ENCODE data around the gene FCSK. TPM values are rescaled to one million over a fixed set of nuclear protein-coding genes. Genes with fewer than 3 reads are reported as not detected.

FCSK gene
- total and polyA plus RNA-seq, 2 of the 13 experiments (the other 11 are each of a cell fraction or from before 2014, with no cell fraction given): 9.1 to 19.2 TPM

DNA sequence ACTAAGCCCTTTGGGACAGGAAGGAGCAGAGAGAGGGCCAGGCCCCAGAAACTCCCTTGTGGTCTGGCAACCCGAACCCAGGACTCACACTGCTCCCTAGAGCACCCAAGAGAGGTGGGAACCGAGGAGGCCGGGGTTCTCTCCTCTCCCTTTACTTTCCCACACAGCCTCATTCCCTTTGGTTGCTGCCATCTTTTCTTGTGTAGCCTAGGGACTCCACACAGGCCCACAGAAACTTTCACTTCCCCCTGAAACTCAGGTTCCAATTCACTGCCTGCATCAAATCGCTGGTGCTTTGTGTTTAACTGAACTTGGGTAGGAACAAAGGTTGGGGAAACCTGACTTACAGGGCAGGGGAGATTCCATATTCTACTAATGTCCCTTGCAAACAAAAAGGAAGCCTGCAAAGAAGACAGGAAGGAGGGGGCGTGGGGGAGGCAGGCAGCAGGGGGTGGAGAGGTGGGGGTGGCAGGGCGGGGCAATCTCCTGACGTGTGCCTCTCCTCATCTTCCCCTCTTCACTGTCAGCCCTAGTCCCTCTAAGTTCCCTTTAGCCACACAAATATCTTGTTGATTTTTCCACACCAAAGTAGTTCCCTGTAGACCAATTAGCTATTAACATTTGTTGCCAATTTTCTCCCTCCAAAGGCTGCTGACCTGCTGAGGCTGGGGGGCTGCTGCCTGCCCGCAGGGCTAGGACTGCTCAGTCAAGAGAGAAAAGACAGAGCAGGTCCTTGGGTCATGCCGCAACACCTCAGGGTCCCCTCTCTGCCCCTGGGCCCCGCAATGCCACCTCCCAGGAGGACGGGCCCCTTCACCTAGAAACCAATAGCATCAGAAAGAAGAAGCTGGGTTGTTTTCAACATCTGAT, 23.5 kb upstream of the FCSK start (continued):
- TF ChIP-seq, protein P1, sequence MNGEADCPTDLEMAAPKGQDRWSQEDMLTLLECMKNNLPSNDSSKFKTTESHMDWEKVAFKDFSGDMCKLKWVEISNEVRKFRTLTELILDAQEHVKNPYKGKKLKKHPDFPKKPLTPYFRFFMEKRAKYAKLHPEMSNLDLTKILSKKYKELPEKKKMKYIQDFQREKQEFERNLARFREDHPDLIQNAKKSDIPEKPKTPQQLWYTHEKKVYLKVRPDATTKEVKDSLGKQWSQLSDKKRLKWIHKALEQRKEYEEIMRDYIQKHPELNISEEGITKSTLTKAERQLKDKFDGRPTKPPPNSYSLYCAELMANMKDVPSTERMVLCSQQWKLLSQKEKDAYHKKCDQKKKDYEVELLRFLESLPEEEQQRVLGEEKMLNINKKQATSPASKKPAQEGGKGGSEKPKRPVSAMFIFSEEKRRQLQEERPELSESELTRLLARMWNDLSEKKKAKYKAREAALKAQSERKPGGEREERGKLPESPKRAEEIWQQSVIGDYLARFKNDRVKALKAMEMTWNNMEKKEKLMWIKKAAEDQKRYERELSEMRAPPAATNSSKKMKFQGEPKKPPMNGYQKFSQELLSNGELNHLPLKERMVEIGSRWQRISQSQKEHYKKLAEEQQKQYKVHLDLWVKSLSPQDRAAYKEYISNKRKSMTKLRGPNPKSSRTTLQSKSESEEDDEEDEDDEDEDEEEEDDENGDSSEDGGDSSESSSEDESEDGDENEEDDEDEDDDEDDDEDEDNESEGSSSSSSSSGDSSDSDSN (CRISPR knock-in tag; IDR thresholded peaks at IDR 0.05): peak; percentile 17; the same call in 1 of the 2 replicates
- TF ChIP-seq ZBTB20 (CRISPR knock-in tag; IDR thresholded peaks at IDR 0.05; ENCODE audit: borderline replicate concordance, low read depth) (0 out of 2 replicates have a peak, but pooled peaks have one; percentile 20), DR1 (CRISPR knock-in tag; IDR thresholded peaks at IDR 0.05) (no peak), ZNF329 (CRISPR knock-in tag; IDR thresholded peaks at IDR 0.05; ENCODE audit: low read depth) (no peak), SNAI1 (CRISPR knock-in tag; IDR thresholded peaks at IDR 0.05; ENCODE audit: borderline replicate concordance) (no peak), MTA3 (CRISPR knock-in tag; IDR thresholded peaks at IDR 0.05) (no peak), ZNF441 (CRISPR knock-in tag; IDR thresholded peaks at IDR 0.05; ENCODE audit: borderline replicate concordance) (no peak), DMAP1 (CRISPR knock-in tag; IDR thresholded peaks at IDR 0.05) (peak; percentile 46; the same call in 1 of the 2 replicates)
- TF ChIP-seq, protein P2, sequence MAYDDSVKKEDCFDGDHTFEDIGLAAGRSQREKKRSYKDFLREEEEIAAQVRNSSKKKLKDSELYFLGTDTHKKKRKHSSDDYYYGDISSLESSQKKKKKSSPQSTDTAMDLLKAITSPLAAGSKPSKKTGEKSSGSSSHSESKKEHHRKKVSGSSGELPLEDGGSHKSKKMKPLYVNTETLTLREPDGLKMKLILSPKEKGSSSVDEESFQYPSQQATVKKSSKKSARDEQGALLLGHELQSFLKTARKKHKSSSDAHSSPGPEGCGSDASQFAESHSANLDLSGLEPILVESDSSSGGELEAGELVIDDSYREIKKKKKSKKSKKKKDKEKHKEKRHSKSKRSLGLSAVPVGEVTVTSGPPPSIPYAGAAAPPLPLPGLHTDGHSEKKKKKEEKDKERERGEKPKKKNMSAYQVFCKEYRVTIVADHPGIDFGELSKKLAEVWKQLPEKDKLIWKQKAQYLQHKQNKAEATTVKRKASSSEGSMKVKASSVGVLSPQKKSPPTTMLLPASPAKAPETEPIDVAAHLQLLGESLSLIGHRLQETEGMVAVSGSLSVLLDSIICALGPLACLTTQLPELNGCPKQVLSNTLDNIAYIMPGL (CRISPR knock-in tag; IDR thresholded peaks at IDR 0.05; ENCODE audit: borderline replicate concordance in 1 of 2, low read depth in 1 of 2): no peak
- TF ChIP-seq, protein P3, sequence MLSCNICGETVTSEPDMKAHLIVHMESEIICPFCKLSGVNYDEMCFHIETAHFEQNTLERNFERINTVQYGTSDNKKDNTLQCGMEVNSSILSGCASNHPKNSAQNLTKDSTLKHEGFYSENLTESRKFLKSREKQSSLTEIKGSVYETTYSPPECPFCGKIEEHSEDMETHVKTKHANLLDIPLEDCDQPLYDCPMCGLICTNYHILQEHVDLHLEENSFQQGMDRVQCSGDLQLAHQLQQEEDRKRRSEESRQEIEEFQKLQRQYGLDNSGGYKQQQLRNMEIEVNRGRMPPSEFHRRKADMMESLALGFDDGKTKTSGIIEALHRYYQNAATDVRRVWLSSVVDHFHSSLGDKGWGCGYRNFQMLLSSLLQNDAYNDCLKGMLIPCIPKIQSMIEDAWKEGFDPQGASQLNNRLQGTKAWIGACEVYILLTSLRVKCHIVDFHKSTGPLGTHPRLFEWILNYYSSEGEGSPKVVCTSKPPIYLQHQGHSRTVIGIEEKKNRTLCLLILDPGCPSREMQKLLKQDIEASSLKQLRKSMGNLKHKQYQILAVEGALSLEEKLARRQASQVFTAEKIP (CRISPR knock-in tag; IDR thresholded peaks at IDR 0.05; ENCODE audit: borderline replicate concordance): no peak
- TF ChIP-seq, protein P4, sequence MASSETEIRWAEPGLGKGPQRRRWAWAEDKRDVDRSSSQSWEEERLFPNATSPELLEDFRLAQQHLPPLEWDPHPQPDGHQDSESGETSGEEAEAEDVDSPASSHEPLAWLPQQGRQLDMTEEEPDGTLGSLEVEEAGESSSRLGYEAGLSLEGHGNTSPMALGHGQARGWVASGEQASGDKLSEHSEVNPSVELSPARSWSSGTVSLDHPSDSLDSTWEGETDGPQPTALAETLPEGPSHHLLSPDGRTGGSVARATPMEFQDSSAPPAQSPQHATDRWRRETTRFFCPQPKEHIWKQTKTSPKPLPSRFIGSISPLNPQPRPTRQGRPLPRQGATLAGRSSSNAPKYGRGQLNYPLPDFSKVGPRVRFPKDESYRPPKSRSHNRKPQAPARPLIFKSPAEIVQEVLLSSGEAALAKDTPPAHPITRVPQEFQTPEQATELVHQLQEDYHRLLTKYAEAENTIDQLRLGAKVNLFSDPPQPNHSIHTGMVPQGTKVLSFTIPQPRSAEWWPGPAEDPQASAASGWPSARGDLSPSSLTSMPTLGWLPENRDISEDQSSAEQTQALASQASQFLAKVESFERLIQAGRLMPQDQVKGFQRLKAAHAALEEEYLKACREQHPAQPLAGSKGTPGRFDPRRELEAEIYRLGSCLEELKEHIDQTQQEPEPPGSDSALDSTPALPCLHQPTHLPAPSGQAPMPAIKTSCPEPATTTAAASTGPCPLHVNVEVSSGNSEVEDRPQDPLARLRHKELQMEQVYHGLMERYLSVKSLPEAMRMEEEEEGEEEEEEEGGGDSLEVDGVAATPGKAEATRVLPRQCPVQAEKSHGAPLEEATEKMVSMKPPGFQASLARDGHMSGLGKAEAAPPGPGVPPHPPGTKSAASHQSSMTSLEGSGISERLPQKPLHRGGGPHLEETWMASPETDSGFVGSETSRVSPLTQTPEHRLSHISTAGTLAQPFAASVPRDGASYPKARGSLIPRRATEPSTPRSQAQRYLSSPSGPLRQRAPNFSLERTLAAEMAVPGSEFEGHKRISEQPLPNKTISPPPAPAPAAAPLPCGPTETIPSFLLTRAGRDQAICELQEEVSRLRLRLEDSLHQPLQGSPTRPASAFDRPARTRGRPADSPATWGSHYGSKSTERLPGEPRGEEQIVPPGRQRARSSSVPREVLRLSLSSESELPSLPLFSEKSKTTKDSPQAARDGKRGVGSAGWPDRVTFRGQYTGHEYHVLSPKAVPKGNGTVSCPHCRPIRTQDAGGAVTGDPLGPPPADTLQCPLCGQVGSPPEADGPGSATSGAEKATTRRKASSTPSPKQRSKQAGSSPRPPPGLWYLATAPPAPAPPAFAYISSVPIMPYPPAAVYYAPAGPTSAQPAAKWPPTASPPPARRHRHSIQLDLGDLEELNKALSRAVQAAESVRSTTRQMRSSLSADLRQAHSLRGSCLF (CRISPR knock-in tag; IDR thresholded peaks at IDR 0.05; ENCODE audit: borderline replicate concordance): no peak
- TF ChIP-seq, protein P5, sequence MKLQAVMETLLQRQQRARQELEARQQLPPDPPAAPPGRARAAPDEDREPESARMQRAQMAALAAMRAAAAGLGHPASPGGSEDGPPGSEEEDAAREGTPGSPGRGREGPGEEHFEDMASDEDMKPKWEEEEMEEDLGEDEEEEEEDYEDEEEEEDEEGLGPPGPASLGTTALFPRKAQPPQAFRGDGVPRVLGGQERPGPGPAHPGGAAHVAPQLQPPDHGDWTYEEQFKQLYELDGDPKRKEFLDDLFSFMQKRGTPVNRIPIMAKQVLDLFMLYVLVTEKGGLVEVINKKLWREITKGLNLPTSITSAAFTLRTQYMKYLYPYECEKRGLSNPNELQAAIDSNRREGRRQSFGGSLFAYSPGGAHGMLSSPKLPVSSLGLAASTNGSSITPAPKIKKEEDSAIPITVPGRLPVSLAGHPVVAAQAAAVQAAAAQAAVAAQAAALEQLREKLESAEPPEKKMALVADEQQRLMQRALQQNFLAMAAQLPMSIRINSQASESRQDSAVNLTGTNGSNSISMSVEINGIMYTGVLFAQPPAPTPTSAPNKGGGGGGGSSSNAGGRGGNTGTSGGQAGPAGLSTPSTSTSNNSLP (IDR thresholded peaks at IDR 0.05; ENCODE audit: low read depth, low read length): no peak

All from HepG2 (cell line).